HG03039 (cell line): ENCODE measurements around the gene TXN2.
"Not testable (repeated sequence)": the region's sequence is repeated elsewhere in the genome, so short reads cannot be mapped to it uniquely, and the experiment has no call there.

Source experiments
- ATAC-seq: cut with Tn5 transposase; IDR thresholded peaks from one replicate; pipeline ENCODE4 v1.9.1; 2021; ENCODE audit warnings: mild to moderate bottlenecking, moderate library complexity; ENCODE audit not compliant: unreplicated experiment

TXN2 gene, protein sequence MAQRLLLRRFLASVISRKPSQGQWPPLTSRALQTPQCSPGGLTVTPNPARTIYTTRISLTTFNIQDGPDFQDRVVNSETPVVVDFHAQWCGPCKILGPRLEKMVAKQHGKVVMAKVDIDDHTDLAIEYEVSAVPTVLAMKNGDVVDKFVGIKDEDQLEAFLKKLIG

DNA sequence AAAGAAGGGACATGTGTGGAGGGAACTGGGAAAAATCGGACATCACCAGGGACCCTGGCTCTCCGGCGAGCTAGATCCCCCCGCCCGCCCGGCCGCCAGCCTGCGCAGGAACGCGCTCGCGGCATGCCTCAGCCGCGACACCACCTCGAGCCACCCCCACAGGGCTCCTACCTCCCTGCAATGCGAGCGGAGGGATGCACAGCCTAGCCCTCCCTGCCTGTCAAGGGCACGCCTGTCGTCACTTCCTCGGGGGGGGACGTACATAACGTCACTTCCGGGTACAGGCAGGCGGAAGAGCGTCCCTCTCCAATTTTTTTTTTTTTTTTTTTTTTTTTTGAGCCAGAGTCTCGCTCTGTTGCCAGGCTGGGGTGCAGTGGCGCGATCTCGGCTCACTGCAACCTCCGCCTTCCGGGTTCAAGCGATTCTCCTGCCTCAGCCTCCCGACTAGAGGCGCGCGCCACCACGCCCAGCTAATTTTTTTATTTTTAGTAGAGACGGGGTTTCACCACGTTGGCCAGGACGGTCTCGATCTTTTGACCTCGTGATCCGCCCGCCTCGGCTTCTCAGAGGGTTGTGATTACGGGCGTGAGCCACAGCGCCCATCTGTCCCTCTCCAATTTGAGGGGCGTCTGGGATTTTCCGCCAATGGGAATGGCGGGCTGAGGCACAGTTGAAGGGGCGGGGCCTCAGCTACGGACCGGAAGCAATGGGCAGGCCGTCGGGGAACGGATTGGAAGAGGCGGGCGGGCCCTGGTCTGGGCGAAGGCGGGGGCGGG lies at the start of gene TXN2:
TXN2 (minus strand) TSS at position 248 of the 776 bp plus-strand sequence. CDS start 803 bp downstream, outside the sequence.
- peak; percentile 68 for ATAC-seq

DNA sequence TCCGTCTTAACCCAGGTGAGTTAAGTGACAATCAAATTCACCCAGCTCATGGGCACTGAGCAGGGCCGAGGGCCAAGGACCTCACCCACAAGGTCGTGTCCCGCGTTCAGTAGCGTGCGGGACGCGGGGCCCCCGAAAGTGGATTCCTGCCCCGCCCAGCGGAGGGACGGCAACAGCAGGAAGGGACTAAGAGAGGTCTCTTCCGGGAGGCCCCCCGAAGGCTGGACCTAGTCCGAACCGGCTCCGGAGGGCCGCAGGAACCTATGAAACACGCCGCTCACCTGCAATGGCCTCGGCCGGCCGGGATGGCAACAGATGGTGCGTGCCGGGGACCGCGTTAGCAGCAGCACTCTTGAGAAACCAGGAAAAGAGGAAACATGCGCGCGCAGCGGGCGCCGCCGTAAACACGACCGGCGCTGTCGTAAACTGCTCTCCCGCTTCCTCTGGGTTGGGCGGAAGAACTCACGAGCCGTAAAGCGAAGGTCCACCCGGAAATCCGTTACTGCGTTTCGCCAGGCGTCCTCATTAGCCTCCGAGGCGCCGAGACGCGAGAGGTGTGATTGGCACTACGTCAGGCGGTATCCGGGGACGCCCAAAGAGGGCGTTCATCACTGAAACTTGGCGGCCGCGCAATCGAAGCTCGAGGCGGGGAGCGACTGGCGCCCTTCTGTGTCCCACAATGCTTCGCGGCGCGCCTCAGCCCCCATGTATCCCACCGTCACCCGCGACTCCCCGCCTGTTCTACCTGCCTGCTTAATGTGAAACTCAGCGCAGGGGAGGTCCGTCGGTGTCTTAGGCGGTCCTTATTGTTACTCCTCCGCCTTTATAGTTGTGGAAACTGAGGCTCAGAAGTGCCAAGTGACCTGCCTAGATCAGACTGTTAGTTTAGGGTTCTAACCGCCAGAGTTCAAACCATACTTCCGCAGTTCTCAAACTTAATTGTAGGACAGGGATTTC lies 47.6 kb upstream of the TXN2 start, which contains the start of gene EIF3D:
EIF3D (minus strand) TSS at position 372 of the 957 bp plus-strand sequence. CDS start 3,045 bp downstream, outside the sequence.
- peak; percentile 86 for ATAC-seq

DNA sequence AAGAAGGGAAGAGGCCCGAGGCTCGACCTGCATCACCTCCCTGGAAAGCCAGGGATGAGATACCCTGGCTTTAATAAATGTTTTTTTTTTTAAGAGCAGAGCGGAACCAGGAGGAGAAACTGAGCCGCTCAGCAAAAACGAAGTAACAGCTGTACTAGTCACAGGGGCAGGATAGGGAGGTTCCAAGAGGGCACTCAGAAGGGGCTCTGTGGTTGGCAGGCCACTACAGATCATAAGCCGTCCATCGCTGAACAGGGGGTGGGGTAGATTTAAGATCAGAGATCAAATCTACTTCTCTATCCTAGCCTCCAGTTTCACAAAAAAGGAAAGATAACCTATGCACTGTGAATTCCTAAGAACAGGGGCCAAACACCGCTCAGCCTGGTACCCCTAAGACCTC lies 46.9 kb upstream of the TXN2 start:
- no peak for ATAC-seq

DNA sequence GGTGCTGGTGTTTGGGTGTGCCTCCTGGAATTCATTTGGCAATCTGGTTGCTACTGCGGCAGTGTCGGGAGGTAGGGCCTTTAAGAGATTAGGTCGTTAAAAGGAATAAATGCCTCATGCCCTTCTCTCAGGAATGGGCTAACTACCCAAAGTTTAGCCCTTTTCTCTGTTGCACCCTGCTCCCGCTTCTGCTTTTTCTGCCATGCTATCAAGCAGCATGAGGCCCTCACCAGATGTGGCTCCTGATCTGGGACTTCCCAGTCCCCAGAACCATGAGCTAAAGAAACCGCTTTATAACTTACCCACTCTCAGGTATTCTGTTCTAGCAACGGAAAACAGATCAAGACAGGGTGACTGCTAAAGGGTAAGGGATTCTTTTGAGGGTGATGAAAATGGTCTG lies 41.2 kb upstream of the TXN2 start:
- no peak for ATAC-seq

DNA sequence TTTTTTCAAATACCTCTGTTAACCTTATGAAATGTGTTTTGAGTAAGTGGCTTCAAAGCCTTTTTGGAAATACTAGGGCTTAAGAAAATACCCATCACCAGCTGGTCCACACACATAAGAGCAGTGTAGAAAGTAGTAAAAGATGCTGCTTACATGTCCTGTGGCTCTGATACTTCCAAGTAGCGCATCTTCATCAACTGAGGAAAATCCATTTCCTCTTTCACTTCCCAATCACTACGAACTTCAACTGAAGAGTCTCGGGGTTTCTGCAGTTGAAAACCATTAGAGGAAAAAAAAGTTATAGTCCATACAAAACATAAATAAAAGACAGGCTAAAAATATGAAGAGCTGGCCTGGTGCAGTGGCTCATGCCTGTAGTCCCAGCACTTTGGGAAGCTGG lies 39.0 kb upstream of the TXN2 start:
- no peak for ATAC-seq

DNA sequence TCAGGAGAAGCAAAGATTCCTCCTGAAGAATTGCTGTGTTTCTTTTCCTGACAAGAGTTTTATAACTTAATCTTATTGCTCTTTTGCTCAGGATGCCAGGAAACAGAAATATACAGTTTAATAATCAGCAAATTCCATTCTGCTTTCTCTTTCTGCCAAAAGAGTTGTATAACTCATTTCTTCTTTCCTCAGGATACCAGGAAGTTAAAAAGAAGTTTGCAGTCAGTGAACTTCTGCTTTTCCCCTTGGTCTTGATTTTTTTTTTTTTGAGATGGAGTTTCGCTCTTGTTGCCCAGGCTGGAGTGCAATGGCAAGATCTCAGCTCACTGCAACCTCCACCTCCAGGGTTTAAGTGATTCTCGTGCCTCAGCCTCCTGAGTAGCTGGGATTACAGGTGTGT lies 38.5 kb upstream of the TXN2 start:
- ATAC-seq, result not testable (repeated sequence)

DNA sequence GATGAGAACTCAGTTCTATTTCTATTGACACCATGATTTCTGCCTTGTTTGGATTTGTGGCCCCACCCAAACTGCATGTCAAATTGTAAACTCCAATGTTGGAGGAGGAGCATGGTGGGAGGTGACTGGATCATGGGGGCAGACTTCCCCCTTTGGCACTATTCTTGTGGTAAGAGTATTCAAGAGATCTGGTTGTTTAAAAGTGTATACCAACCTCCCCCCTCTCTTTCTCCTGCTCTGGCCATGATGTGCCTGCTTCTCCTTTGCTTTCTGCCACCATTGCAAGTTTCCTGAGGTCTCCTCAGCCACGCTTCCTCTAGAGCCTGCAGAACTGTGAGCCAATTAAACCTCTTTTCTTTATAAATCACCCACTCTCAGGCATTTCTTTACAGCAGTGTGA lies 33.3 kb upstream of the TXN2 start:
- no peak for ATAC-seq

DNA sequence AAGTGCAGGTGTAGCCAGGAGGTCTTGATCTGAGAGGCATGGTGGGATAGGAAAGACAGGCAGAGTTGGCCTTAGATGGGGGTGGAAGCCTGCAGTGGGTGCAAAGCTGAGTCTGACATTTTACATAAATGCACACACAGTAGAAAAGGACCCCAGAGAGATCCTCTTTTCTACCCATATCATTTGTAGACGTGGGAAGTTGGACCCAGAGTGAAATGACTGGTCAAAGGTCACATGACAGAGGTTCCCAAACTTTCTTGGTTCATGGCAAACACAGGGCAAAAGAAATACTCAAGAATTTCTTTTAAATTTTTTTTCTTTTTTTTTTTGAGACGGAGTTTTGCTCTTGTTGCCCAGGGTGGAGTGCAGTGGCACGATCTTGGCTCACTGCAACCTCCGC lies 31.6 kb upstream of the TXN2 start:
- no peak for ATAC-seq

DNA sequence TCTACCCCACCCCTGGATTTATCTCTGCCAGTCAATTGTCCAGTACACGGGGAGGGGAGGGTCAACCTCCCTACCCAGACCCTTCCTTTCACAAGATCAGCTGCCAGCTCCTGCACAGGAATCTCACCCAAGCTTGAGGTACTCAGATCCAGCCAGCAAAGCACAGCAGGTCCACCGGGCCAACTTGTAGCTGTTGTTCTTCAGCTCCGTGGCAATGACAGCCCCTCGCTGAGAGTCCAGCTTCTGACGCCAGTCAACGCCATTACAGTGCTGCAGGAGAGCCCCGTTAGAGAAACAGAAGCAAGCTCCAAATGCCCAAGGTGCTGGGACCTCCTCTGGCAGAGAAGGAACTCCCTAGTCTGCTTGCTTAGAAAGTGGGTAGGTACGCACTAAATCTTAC lies 30.9 kb upstream of the TXN2 start:
- ATAC-seq, result no peak

DNA sequence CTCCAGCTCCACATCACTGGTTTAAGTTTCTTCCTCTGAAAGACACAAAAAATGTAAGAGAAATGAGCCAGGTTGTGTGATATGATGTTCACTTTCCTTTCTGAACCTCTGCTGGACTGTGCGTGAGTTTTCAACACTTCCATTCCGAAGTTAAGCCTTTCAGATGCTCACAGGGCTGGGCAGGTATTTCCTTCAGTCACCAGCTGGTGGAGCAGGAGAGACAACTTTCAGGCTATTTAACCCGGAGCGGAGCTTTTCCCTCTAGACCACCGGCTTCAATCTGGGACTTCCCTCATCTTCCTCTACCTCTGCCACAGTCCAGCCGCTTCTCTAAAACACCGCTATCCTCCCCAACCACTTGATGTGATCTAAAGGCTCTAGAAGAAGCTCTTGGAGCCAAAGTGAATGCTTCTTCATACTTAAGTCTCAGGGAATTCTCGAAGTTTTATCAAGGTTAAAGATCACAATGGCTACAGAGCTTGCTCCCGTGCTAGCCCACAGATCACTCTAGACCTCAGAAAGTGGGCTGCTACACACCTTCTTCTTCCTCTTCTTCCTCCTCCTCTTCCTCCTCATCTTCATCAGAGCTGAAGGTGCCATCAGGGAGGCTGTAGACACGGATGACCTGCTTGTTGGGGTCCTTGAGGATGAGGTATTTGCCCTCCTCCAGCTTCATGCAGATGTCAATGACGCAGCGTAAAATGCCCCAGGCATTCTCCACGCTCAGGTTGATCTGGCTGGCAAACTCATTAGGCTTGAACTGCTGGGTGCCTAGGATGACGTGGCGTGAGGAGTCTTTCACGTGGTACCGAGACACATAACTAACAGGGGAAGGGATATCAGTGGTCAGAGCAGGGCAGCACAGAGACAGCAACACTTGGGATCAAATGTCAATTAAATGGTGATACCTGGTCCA lies 29.8 kb upstream of the TXN2 start:
- no peak for ATAC-seq

DNA sequence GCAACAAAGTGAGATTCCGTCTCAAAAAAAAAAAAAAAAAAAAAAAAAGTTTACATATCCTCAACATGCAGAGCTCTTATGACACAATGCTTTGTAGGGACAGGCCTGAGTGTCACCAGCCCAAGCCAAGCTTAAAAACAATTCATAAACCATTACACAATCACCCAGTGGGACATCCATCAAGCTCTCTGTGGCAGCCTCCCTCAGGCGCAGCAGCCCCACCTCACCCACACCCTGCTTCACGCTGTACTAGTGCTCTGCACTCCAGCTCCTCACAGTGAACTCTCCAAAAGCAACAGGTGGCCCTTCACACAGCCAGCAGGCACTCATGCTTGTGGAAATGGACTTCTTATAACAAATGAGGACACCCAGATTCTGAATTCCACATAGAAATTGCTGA lies 28.9 kb upstream of the TXN2 start:
- ATAC-seq, result no peak

DNA sequence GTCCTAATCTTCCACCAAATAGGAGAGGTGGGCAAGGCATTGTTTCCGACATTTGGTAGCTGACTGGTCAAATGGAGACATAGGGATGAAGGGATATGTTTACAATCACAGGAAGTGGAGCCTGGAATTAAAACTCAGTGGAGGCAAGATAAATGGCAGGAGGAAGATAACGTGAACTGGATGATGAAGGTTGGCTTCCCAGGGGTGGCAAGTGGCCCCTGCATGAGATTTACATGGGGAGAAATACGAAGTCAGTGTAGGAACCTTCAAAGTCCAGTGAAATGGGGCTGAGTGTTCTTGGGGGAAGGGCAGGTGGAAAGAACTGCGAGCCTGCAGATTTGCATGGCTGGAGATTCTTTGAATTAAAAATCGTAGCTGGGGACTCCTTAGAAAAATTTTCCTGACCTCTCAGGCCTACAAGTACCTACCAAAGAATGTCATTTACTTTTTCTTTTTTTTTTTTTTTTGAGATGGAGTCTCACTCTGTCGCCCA lies 26.1 kb upstream of the TXN2 start:
- ATAC-seq, result no peak

DNA sequence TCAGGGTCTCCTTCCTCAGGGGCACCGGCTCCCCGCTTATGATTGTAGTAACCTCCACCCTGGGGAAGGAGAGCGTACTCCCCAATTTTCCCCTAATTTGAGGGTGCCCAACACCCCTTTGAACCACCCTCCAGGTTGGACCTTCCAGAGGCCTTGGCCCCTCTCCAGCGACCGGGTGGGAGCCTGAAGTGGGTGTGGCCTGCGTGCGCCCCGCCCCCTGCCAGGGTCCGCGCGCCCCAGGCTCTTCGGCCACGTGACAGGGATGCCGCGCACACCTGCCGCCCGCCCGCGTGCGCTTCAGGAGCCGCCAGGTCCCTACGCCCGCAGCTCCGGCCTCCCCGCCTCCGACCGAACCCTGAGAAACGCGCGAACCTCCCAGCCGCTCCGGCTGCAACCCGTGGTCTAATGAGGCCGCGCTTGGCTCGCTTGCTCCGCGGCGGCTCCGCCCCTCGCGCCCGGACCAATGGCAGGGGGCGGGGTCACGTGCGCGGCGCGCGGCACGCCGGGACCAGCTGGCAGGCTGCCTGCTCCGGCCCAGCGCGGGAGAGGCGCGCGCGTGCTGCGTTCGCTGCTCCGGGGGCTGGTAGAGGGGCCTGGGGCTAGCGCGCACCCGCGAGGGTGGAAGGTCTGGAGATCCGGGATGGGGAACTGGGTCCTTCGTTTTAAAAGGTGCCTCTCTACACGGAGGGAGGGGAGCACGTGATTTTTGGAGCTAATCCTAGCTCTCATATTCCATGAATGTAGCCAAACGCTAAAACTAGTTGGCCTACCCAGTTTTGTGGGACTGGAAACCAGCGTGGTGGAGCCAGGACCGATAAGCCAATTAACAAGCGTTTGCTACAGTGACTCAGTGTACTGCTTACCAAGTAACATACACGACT lies 25.4 kb upstream of the TXN2 start, which contains the start of gene FOXRED2:
FOXRED2 (minus strand) TSS at position 404 of the 881 bp plus-strand sequence. CDS start 618 bp downstream, outside the sequence.
- ATAC-seq, result peak; percentile 71

DNA sequence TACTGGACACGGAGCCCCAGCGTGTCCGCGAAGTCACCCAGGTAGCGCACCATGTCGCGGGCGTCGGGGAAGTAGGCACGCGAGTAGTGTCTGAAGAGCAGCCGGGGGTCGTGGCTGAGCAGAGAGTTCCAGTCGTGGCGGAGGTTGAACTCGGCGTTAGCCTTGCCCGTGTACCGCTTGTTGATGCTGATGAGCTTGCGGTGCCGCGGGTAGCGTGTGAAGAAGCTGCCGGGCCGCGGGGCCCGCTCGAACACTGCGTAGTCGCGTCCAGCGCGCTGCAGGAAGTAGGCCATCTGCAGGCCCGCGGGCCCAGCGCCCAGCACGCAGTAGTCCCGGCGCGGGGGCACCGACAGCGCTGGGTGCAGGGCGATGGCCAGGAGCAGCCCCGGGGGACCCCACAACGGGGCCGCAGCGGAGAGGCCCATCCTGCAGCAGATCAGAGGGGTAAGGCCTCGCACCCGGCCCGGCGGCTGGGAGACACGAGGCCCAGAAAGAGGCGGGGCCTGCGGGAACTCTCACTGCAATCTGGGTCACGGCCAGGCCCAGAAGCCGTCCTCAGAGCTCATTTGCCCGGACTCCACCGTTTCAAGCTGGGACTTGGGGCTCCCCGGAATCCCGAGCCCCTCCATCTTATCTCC lies 24.7 kb upstream of the TXN2 start:
- peak; percentile 13 for ATAC-seq

DNA sequence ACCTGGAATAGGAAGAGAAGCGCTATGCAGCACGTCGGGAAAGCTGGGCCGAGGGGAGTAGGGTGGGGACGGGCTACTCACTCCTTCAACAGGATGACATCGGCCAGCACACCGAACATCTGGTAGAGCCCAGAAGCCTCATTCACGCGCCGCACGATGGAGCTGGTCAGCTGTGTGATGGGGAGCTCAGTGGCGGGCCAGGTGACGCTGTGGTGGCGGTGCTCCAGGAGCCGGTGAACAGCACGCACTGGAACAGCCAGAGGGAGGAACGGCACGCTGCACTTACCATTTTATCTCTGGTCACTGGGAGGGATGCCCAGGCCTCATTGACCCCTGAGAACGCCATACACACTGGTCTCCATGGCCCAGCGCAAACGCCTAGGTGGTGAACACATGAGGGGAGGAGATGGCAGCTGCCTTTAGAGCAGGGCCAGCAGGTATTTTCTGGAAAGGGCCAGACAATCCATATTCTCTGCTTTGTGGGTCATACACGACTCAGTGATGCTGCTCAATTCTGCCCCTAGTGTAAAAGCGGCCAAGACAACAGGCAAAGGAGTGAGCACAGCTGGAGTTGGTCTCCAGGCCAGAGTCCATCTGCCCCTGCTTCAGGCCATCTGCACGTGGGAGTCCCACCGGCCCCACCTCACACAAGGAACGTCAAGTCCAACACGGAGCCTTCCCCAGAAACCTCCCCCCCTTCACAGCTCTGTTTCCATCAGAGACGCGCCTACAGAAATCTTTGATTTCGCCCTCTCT lies 16.6 kb upstream of the TXN2 start:
- no peak for ATAC-seq

DNA sequence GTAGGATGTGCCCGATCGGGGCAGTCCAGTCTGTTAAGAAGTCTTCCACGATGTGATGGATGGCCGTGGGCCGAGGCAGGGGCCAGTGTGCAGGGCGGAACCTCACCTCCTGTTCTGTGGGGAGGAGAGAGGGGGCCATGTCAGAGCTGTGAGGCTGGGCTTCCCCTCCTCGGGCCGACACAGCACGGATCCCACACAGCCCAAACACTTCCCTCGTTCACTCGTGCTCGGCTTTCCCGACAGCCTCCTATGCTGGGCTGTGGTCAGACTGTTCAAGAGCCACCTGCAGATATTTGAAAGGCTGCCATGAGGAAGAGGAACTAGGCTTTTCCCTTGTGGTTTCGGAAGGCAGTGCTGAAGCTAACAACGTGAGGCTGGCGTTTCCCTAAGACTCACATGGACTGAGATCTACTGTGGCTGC lies 12.3 kb upstream of the TXN2 start:
- ATAC-seq, result peak; percentile 42

DNA sequence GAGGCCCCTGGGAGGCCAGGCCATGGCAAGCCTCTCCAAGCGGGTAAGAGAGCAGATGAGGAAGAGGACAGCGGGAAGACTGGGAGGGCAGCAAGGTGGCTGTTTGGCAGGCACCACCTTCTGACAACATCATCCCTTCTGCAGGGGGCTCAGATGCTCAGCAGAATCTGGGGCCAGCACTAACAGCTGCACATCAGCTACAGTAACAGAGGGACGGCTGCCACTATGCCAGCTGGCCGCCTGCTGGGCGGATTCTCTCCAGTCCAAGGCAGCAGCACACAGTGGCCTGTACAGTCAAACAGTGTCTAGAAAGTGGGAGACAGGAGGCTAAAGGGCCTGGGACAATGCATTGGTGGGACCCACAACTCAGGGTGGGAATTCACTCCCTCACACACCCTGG lies 10.7 kb upstream of the TXN2 start:
- no peak for ATAC-seq

DNA sequence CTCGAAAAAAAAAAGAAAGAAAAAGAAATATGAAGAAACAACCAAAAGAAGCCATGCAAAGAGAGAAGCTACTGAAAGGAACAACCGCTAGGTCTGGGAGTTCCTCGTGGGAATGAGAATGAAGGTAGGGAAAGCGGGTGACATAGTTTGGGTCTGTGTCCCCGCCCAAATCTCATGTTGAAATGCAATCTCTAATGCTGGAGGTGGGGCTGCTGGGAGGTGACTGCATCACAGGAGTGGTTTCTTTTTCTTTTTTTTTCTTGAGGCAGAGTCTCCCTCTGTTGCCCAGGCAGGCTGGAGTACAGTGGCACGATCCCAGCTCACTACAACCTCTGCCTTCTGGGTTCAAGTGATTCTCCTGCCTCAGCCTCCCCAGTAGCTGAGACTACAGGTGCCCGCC lies 9.7 kb upstream of the TXN2 start:
- ATAC-seq, result no peak
